HCT116 (cell line): ENCODE data around the gene IBA57. TPM values are rescaled to one million over a fixed set of nuclear protein-coding genes. Genes with fewer than 3 reads are reported as not detected.

Experiments
- ATAC-seq: fragments of 200-7000 bp; cut with Tn5 transposase; 2 replicates; pipeline ENCODE4 v1.9.1; 2020; ENCODE audit warnings: mild to moderate bottlenecking, moderate library complexity
- BruUV-seq: library from RNA; stranded (reverse); fragments of 400-500 nt; replicated peaks from 2 replicates; lab custom pipeline; 2021; lab: Mats Ljungman, UMichigan
- CTCF ChIA-PET: fragments of 300-600 bp; sonication (Branson Sonifier 250); formaldehyde crosslinking; loops from one replicate; lab custom pipeline; 2021; ENCODE audit warnings: antibody characterized with exemption; lab: Charles Lee
- POLR2A ChIA-PET: fragments of 300-600, 350-600 bp; sonication (Branson Sonifier 250); formaldehyde crosslinking; loops from one replicate; lab custom pipeline; 2021; ENCODE audit warnings: antibody characterized with exemption; lab: Charles Lee
- RAD21 ChIA-PET, 2 experiments: fragments of 300-600 bp; sonication (Branson Sonifier 250); formaldehyde crosslinking; loops; one replicate each; lab custom pipeline; 2023; ENCODE audit warnings: low total read pairs in 2 of 2; ENCODE audit not compliant: uncharacterized antibody in 2 of 2, unreplicated experiment in 2 of 2, low non-redundant PET in 1 of 2; lab: Charles Lee
- DNase-seq: peaks from one replicate; pipeline ENCODE4 v3.0.0-alpha.2; 2010; ENCODE audit warnings: low read depth, low spot score
- H2AFZ ChIP-seq: fragments of 200-600 bp; shearing (Covaris generic), sonication (generic); 2 replicates; pipeline ENCODE4 v1.6.1; 2017; ENCODE audit warnings: low read depth, mixed run types, mixed read lengths, antibody characterized with exemption, low read length; ENCODE audit not compliant: poor library complexity, severe bottlenecking
- H3K27ac ChIP-seq: 2 replicates; pipeline ENCODE4 v1.5.1; 2012; ENCODE audit warnings: low read depth, low read length
- H3K27me3 ChIP-seq: fragments of 200-600 bp; sonication (generic); 2 replicates; pipeline ENCODE4 v1.6.1; 2016; ENCODE audit warnings: mixed run types, low read length, mixed read lengths; ENCODE audit not compliant: insufficient read depth
- H3K36me3 ChIP-seq, 2 experiments: fragments of 200-500 bp in 1 of 2; fragments of 200-600 bp in 1 of 2; sonication (Bioruptor generic) in 1 of 2; sonication (generic) in 1 of 2; 2 replicates each; pipeline versions ENCODE4 v1.5.1 to v1.6.1; 2014 to 2016; ENCODE audit warnings: low read length in 2 of 2, inconsistent platforms in 1 of 2, mixed read lengths in 1 of 2, mixed run types in 1 of 2; ENCODE audit not compliant: insufficient read depth in 2 of 2, control insufficient read depth in 1 of 2
- H3K4me1 ChIP-seq, 2 experiments: fragments of 200-600 bp in 1 of 2; sonication (generic) in 1 of 2; 2 replicates each; pipeline versions ENCODE4 v1.5.1 to v1.6.1; 2012 to 2017; ENCODE audit warnings: low read length in 2 of 2, inconsistent platforms in 1 of 2, mild to moderate bottlenecking in 1 of 2, mixed read lengths in 1 of 2, mixed run types in 1 of 2, moderate library complexity in 1 of 2; ENCODE audit not compliant: insufficient read depth in 2 of 2, control insufficient read depth in 1 of 2
- H3K4me2 ChIP-seq: fragments of 200-600 bp; sonication (generic); 2 replicates; pipeline ENCODE4 v1.6.1; 2017; ENCODE audit warnings: mixed run types, low read length, mixed read lengths
- H3K4me3 ChIP-seq, 2 experiments: fragments of 200-600 bp in 1 of 2; sonication (generic) in 1 of 2; replicated peaks in 1 of 2; 2 replicates each; pipeline ENCODE4 v1.5.1; 2011 to 2016; ENCODE audit warnings: low read length in 2 of 2, control low read depth in 1 of 2, low read depth in 1 of 2, mild to moderate bottlenecking in 1 of 2, mixed read lengths in 1 of 2, mixed run types in 1 of 2
- H3K79me2 ChIP-seq: fragments of 200-600 bp; sonication (generic); 2 replicates; pipeline ENCODE4 v1.6.1; 2017; ENCODE audit warnings: mild to moderate bottlenecking, mixed run types, low read length, moderate library complexity, mixed read lengths; ENCODE audit not compliant: insufficient read depth
- H3K9ac ChIP-seq: fragments of 200-600 bp; sonication (generic); 2 replicates; pipeline ENCODE4 v1.6.1; 2016; ENCODE audit warnings: low read length, mixed read lengths
- H3K9me2 ChIP-seq: fragments of 200-600 bp; sonication (generic), shearing (Covaris generic); 2 replicates; pipeline ENCODE4 v1.6.1; 2017; ENCODE audit warnings: mixed run types, mild to moderate bottlenecking, moderate library complexity; ENCODE audit not compliant: insufficient read depth
- H3K9me3 ChIP-seq, 2 experiments: fragments of 200-500 bp in 1 of 2; fragments of 200-600 bp in 1 of 2; sonication (Bioruptor generic) in 1 of 2; sonication (generic) in 1 of 2; 2 replicates each; pipeline ENCODE4 v1.6.1; 2014 to 2017; ENCODE audit warnings: low read length in 2 of 2, mixed read lengths in 2 of 2, inconsistent platforms in 1 of 2, low read depth in 1 of 2, mild to moderate bottlenecking in 1 of 2, mixed run types in 1 of 2, moderate library complexity in 1 of 2; ENCODE audit not compliant: control insufficient read depth in 1 of 2, insufficient read depth in 1 of 2
- H4K20me1 ChIP-seq: fragments of 200-600 bp; sonication (generic), shearing (Covaris generic); 2 replicates; pipeline ENCODE4 v1.6.1; 2017; ENCODE audit warnings: mixed run types, mild to moderate bottlenecking, moderate library complexity; ENCODE audit not compliant: insufficient read depth
- CBX3 ChIP-seq: IDR thresholded peaks from 2 replicates; pipeline ENCODE4 v1.6.1; 2012; ENCODE audit warnings: low read depth
- EGR1 ChIP-seq: IDR thresholded peaks from 2 replicates; pipeline ENCODE4 v1.6.1; 2012; ENCODE audit warnings: low read depth
- ELF1 ChIP-seq: IDR thresholded peaks from 2 replicates; pipeline ENCODE4 v1.6.1; 2012; ENCODE audit warnings: low read depth, borderline replicate concordance
- EZH2 ChIP-seq: fragments of 200-600 bp; sonication (generic); IDR thresholded peaks from 2 replicates; pipeline ENCODE4 v1.6.1; 2017; ENCODE audit warnings: antibody characterized with exemption, mixed run types
- EZH2phosphoT487 ChIP-seq: fragments of 200-600 bp; IDR thresholded peaks from 2 replicates; pipeline ENCODE4 v1.6.1; 2018; ENCODE audit warnings: antibody characterized with exemption, borderline replicate concordance
- FOSL1 ChIP-seq: IDR thresholded peaks from 2 replicates; pipeline ENCODE4 v1.6.1; 2012; ENCODE audit warnings: low read depth
- SIN3A ChIP-seq: IDR thresholded peaks from 2 replicates; pipeline ENCODE4 v1.6.1; 2012; ENCODE audit warnings: low read depth
- YY1 ChIP-seq: IDR thresholded peaks from 2 replicates; pipeline ENCODE4 v1.6.1; 2011; ENCODE audit warnings: low read length, low read depth, moderate library complexity, mild to moderate bottlenecking; ENCODE audit not compliant: insufficient replicate concordance; ENCODE audit errors: extremely low read depth
- intact Hi-C: fragments of 100-400 bp; cut with micrococcal nuclease; formaldehyde crosslinking; loops from 2 replicates; pipeline ENCODE4 v1.10.0; 2022
- total RNA-seq: library from RNA; stranded (reverse); gene quantifications from one replicate; pipeline ENCODE4 v1.2.1, GENCODE V29; 2021; ENCODE audit not compliant: unreplicated experiment
- TF ChIP-seq, protein P1 (sequence below), 3 experiments: fragments of 200-600 bp in 1 of 3; sonication (generic) in 1 of 3; IDR thresholded peaks in 2 of 3; conservative IDR thresholded peaks in 1 of 3; 2 replicates each; pipeline ENCODE4 v1.5.1; 2012 to 2017; ENCODE audit warnings: low read depth in 2 of 3, low read length in 2 of 3, antibody characterized with exemption in 1 of 3, borderline replicate concordance in 1 of 3, control low read depth in 1 of 3, mild to moderate bottlenecking in 1 of 3, mixed read lengths in 1 of 3, mixed run types in 1 of 3, moderate library complexity in 1 of 3; ENCODE audit not compliant: insufficient read depth in 1 of 3
- TF ChIP-seq, protein P2 (sequence below): IDR thresholded peaks from 2 replicates; pipeline ENCODE4 v1.6.1; 2012
- TF ChIP-seq, protein P3 (sequence below): IDR thresholded peaks from 2 replicates; pipeline ENCODE4 v1.6.1; 2012; ENCODE audit warnings: low read depth
- TF ChIP-seq, protein P4 (sequence below): IDR thresholded peaks from 2 replicates; pipeline ENCODE4 v1.6.1; 2011; ENCODE audit warnings: mild to moderate bottlenecking, low read length, moderate library complexity; ENCODE audit not compliant: insufficient replicate concordance; ENCODE audit errors: extremely low read depth

The IBA57 gene
- total RNA-seq, 1 experiment from 2014 or later: 11.6 TPM

DNA sequence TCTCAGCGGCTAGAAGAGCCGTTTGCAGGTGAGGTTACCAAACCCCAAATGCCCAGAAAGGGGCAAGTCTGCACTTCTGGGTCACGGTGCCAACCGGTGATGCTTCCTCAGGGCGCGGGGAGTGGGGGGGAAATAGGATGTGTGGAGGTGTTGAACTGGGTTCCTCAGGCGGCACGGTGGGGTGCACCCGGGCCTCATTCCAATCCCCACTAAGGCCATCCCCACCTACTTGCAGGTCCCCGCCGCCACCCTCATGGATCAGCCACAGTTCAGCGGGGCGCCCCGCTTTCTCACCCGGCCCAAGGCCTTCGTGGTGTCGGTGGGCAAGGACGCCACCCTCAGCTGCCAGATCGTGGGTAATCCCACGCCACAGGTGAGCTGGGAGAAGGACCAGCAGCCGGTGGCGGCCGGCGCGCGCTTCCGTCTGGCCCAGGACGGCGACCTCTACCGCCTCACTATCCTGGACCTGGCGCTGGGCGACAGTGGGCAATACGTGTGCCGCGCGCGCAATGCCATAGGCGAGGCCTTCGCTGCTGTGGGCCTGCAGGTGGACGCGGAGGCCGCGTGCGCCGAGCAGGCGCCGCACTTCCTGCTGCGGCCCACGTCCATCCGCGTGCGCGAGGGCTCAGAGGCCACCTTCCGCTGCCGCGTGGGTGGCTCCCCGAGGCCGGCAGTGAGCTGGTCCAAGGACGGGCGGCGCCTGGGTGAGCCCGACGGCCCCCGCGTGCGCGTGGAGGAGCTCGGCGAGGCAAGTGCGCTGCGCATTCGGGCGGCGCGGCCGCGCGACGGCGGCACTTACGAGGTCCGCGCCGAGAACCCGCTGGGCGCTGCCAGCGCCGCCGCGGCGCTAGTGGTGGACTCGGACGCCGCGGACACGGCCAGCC is 46.2 kb downstream of the IBA57 start:
- Histone ChIP-seq H3K4me2 (no peak overlapping the region), H3K79me2 (no peaks in the 10 kb centered on the region), H3K27ac (peak overlapping the region; percentile 35; the same call in 1 of the 2 replicates), H3K36me3 (no peaks in the 10 kb centered on the region), H3K4me3 (no peak overlapping the region), H3K9me2 (no peaks in the 10 kb centered on the region), H4K20me1 (no peaks in the 10 kb centered on the region), H3K9me3 (no peaks in the 10 kb centered on the region), H3K4me1 (peaks cover 20 to 35% of the 10 kb centered on the region in 2 experiments), H2AFZ (no peak overlapping the region), H3K9ac (no peak overlapping the region), H3K27me3 (no peaks in the 10 kb centered on the region)
- TF ChIP-seq EZH2 (no peak), ELF1 (no peak), FOSL1 (no peak), EZH2phosphoT487 (no peak), YY1 (no peak), EGR1 (no peak), CBX3 (no peak), SIN3A (no peak)
- TF ChIP-seq, protein P1, sequence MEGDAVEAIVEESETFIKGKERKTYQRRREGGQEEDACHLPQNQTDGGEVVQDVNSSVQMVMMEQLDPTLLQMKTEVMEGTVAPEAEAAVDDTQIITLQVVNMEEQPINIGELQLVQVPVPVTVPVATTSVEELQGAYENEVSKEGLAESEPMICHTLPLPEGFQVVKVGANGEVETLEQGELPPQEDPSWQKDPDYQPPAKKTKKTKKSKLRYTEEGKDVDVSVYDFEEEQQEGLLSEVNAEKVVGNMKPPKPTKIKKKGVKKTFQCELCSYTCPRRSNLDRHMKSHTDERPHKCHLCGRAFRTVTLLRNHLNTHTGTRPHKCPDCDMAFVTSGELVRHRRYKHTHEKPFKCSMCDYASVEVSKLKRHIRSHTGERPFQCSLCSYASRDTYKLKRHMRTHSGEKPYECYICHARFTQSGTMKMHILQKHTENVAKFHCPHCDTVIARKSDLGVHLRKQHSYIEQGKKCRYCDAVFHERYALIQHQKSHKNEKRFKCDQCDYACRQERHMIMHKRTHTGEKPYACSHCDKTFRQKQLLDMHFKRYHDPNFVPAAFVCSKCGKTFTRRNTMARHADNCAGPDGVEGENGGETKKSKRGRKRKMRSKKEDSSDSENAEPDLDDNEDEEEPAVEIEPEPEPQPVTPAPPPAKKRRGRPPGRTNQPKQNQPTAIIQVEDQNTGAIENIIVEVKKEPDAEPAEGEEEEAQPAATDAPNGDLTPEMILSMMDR (IDR thresholded peaks at IDR 0.05 in 2 of 3, conservative IDR thresholded peaks at IDR 0.05 in 1 of 3; ENCODE audit: borderline replicate concordance in 1 of 3, insufficient read depth in 1 of 3, low read depth in 2 of 3, low read length in 2 of 3): no peak
- TF ChIP-seq, protein P2, sequence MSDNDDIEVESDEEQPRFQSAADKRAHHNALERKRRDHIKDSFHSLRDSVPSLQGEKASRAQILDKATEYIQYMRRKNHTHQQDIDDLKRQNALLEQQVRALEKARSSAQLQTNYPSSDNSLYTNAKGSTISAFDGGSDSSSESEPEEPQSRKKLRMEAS: no peak
- TF ChIP-seq, protein P3, sequence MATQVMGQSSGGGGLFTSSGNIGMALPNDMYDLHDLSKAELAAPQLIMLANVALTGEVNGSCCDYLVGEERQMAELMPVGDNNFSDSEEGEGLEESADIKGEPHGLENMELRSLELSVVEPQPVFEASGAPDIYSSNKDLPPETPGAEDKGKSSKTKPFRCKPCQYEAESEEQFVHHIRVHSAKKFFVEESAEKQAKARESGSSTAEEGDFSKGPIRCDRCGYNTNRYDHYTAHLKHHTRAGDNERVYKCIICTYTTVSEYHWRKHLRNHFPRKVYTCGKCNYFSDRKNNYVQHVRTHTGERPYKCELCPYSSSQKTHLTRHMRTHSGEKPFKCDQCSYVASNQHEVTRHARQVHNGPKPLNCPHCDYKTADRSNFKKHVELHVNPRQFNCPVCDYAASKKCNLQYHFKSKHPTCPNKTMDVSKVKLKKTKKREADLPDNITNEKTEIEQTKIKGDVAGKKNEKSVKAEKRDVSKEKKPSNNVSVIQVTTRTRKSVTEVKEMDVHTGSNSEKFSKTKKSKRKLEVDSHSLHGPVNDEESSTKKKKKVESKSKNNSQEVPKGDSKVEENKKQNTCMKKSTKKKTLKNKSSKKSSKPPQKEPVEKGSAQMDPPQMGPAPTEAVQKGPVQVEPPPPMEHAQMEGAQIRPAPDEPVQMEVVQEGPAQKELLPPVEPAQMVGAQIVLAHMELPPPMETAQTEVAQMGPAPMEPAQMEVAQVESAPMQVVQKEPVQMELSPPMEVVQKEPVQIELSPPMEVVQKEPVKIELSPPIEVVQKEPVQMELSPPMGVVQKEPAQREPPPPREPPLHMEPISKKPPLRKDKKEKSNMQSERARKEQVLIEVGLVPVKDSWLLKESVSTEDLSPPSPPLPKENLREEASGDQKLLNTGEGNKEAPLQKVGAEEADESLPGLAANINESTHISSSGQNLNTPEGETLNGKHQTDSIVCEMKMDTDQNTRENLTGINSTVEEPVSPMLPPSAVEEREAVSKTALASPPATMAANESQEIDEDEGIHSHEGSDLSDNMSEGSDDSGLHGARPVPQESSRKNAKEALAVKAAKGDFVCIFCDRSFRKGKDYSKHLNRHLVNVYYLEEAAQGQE: no peak
- TF ChIP-seq, protein P4, sequence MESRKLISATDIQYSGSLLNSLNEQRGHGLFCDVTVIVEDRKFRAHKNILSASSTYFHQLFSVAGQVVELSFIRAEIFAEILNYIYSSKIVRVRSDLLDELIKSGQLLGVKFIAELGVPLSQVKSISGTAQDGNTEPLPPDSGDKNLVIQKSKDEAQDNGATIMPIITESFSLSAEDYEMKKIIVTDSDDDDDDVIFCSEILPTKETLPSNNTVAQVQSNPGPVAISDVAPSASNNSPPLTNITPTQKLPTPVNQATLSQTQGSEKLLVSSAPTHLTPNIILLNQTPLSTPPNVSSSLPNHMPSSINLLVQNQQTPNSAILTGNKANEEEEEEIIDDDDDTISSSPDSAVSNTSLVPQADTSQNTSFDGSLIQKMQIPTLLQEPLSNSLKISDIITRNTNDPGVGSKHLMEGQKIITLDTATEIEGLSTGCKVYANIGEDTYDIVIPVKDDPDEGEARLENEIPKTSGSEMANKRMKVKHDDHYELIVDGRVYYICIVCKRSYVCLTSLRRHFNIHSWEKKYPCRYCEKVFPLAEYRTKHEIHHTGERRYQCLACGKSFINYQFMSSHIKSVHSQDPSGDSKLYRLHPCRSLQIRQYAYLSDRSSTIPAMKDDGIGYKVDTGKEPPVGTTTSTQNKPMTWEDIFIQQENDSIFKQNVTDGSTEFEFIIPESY: no peak
- no TSS peak for BruUV-seq
- intact Hi-C loops: loop anchor here (5.0 kb wide), 1 partner anchor 246 kb away; a partner anchor contains a TSS
- RAD21 ChIA-PET: no interaction called here
- POLR2A ChIA-PET: no interaction called here
- CTCF ChIA-PET: no interaction called here
- DNase-seq (no peak), ATAC-seq (no peak)
